ENCODE results near the gene FAM162A.

- TF ChIP-seq CTCF (IDR thresholded peaks at IDR 0.05; ENCODE audit: low read depth, low read length, missing input control) (no peak), RAD21 (IDR thresholded peaks at IDR 0.05) (no peak)
Measured at GRCh38 chr3:122342803-122343202, 41.2 kb upstream of the FAM162A start.

All from liver (tissue), 3 donors.